ENCODE data around the gene C1orf216. TPM values are rescaled to one million over a fixed set of nuclear protein-coding genes. Genes with fewer than 3 reads are reported as not detected.

Gene C1orf216
- total RNA-seq, 1 experiment from 2014 or later: 13.9 TPM

GRCh38 chr1:35745124-35745730 lies 26.5 kb upstream of the C1orf216 start:
- Histone ChIP-seq H3K4me3 (replicated peaks in 1 of 2; ENCODE audit: low read depth in 1 of 2, low read length in 2 of 2) (no peak overlapping the region), H3K79me2 (ENCODE audit: insufficient read depth, low read length) (no peaks in the 10 kb centered on the region), H3K9me3 (ENCODE audit: control insufficient read depth in 1 of 2, insufficient read depth in 1 of 2, low read depth in 1 of 2, low read length in 2 of 2) (no peaks in the 10 kb centered on the region), H3K27me3 (ENCODE audit: insufficient read depth, low read length) (no peaks in the 10 kb centered on the region), H3K36me3 (ENCODE audit: control insufficient read depth in 1 of 2, insufficient read depth in 2 of 2, low read length in 2 of 2) (peaks cover 25 to 30% of the 10 kb centered on the region in 2 experiments; a peak in 3 of 4 replicates), H3K4me2 (ENCODE audit: low read length) (no peak overlapping the region), H3K27ac (ENCODE audit: low read depth, low read length) (no peak overlapping the region), H3K9ac (ENCODE audit: low read length) (no peak overlapping the region), H3K4me1 (ENCODE audit: control insufficient read depth in 1 of 2, insufficient read depth in 2 of 2, low read length in 2 of 2) (no peaks in the 10 kb centered on the region), H2AFZ (ENCODE audit: low read depth, low read length, poor library complexity, severe bottlenecking) (no peak overlapping the region), H3K9me2 (ENCODE audit: insufficient read depth) (no peaks in the 10 kb centered on the region), H4K20me1 (ENCODE audit: insufficient read depth) (no peaks in the 10 kb centered on the region)
- BruUV-seq (replicated peaks): no TSS peak
- ATAC-seq (no peak), DNase-seq (ENCODE audit: low read depth, low spot score) (no peak)
- CTCF ChIA-PET: no interaction called here
- intact Hi-C loops (cut with micrococcal nuclease): no loop called here
- POLR2A ChIA-PET: no interaction called here
- TF ChIP-seq YY1 (IDR thresholded peaks at IDR 0.05; ENCODE audit: extremely low read depth, insufficient replicate concordance, low read depth, low read length) (no peak), EZH2phosphoT487 (IDR thresholded peaks at IDR 0.05; ENCODE audit: borderline replicate concordance) (no peak), ZFX (IDR thresholded peaks at IDR 0.05) (no peak), POLR2A (IDR thresholded peaks at IDR 0.05; ENCODE audit: borderline replicate concordance, extremely low read depth, insufficient read depth, insufficient read length) (no peak), SRF (IDR thresholded peaks at IDR 0.05; ENCODE audit: low read depth) (no peak)
- RAD21 ChIA-PET (ENCODE audit: low non-redundant PET in 1 of 2, low total read pairs in 2 of 2, uncharacterized antibody in 2 of 2, unreplicated experiment in 2 of 2): no interaction called here

GRCh38 chr1:35737120-35737519 lies 18.4 kb upstream of the C1orf216 start:
- RAD21 ChIA-PET (ENCODE audit: low non-redundant PET in 1 of 2, low total read pairs in 2 of 2, uncharacterized antibody in 2 of 2, unreplicated experiment in 2 of 2): no interaction called here
- peaks cover 17 to 39% of the 10 kb centered on the region in 2 experiments for H3K36me3 ChIP-seq (ENCODE audit: control insufficient read depth in 1 of 2, insufficient read depth in 2 of 2, low read length in 2 of 2)
- no TSS peak for BruUV-seq (replicated peaks)

More at GRCh38 chr1:35737120-35737519, 18.4 kb upstream of the C1orf216 start:
- no peak overlapping the region for H3K27ac ChIP-seq (ENCODE audit: low read depth, low read length)
- no peaks in the 10 kb centered on the region for H4K20me1 ChIP-seq (ENCODE audit: insufficient read depth)
- H3K4me2 ChIP-seq (ENCODE audit: low read length): no peak overlapping the region
- H3K4me3 ChIP-seq (replicated peaks in 1 of 2; ENCODE audit: low read depth in 1 of 2, low read length in 2 of 2): no peak overlapping the region
- no peak overlapping the region for H2AFZ ChIP-seq (ENCODE audit: low read depth, low read length, poor library complexity, severe bottlenecking)
- peaks cover 0 to 4% of the 10 kb centered on the region in 2 experiments; a peak in 1 of 4 replicates for H3K4me1 ChIP-seq (ENCODE audit: control insufficient read depth in 1 of 2, insufficient read depth in 2 of 2, low read length in 2 of 2)
- POLR2A ChIA-PET: interaction anchor here (2.0 kb wide), 1 partner anchor 22 kb away, joined by 4 read pairs; no protein-coding TSS in a partner anchor
- CTCF ChIA-PET: interaction anchor here (1.7 kb wide), 1 partner anchor 10 kb away, joined by 9 read pairs; no protein-coding TSS in a partner anchor
- H3K79me2 ChIP-seq (ENCODE audit: insufficient read depth, low read length): no peaks in the 10 kb centered on the region
- intact Hi-C loops (cut with micrococcal nuclease): no loop called here
- H3K9ac ChIP-seq (ENCODE audit: low read length): no peak overlapping the region
- DNase-seq (ENCODE audit: low read depth, low spot score) (no peak), ATAC-seq (no peak)
- H3K27me3 ChIP-seq (ENCODE audit: insufficient read depth, low read length): no peaks in the 10 kb centered on the region
- no peaks in the 10 kb centered on the region for H3K9me2 ChIP-seq (ENCODE audit: insufficient read depth)
- H3K9me3 ChIP-seq (ENCODE audit: control insufficient read depth in 1 of 2, insufficient read depth in 1 of 2, low read depth in 1 of 2, low read length in 2 of 2): no peaks in the 10 kb centered on the region
- TF ChIP-seq RAD21 (IDR thresholded peaks at IDR 0.05; ENCODE audit: low read depth) (no peak), POLR2A (IDR thresholded peaks at IDR 0.05; ENCODE audit: borderline replicate concordance, extremely low read depth, insufficient read depth, insufficient read length) (no peak), CEBPB (IDR thresholded peaks at IDR 0.05; ENCODE audit: low read depth) (no peak), EGR1 (IDR thresholded peaks at IDR 0.05; ENCODE audit: low read depth) (no peak), EZH2phosphoT487 (IDR thresholded peaks at IDR 0.05; ENCODE audit: borderline replicate concordance) (no peak), EZH2 (IDR thresholded peaks at IDR 0.05) (no peak), CTCF (IDR thresholded peaks at IDR 0.05 in 2 of 3, conservative IDR thresholded peaks at IDR 0.05 in 1 of 3; ENCODE audit: borderline replicate concordance in 1 of 3, insufficient read depth in 1 of 3, low read depth in 2 of 3, low read length in 2 of 3) (no peak), ZBTB33 (IDR thresholded peaks at IDR 0.05; ENCODE audit: extremely low read depth, insufficient replicate concordance, low read length) (no peak), TCF7L2 (IDR thresholded peaks at IDR 0.05; ENCODE audit: borderline replicate concordance, extremely low read depth, insufficient read depth, insufficient read length) (no peak), CBX3 (IDR thresholded peaks at IDR 0.05; ENCODE audit: low read depth) (no peak), SRF (IDR thresholded peaks at IDR 0.05; ENCODE audit: low read depth) (no peak), ZFX (IDR thresholded peaks at IDR 0.05) (no peak), ATF3 (IDR thresholded peaks at IDR 0.05) (no peak), ELF1 (IDR thresholded peaks at IDR 0.05; ENCODE audit: borderline replicate concordance, low read depth) (no peak), FOSL1 (IDR thresholded peaks at IDR 0.05; ENCODE audit: low read depth) (no peak), YY1 (IDR thresholded peaks at IDR 0.05; ENCODE audit: extremely low read depth, insufficient replicate concordance, low read depth, low read length) (no peak)
